Activated CD4-positive, alpha-beta T cell treated with anti-CD3 and anti-CD28 coated beads, Interleukin-2, amount 50 U/mL, for 24 hours (primary cell): Measurements from ENCODE around the gene OR7A17.

Experiments
- DNase-seq, 2 donors: peaks; one replicate each; pipeline ENCODE4 v3.0.0-alpha.2; 2020; ENCODE audit warnings: low read depth in 1 of 2, low spot score in 1 of 2

The OR7A17 gene

DNA sequence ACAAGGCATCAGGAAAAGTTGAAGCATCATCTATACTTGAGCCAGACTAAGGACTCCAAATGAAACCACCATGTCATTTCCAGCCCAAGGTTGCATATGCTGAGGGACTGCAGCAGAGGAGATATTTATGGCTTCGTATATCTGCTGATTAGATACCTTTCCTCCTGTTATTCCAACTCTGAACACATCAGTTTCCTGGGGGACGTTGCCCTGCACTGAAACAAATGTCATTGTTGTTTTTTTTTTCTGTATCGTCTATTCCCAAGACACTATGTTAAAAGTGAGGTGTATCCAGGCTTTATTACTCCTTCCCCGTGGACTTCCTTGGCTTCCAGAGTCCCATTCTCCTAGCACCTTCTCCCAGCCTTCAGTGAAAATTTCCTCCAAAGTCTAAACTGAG lies at the start of gene OR7A17:
Gene OR7A17, minus strand, starts transcription at position 101 of the 400 bp plus-strand sequence. CDS start 4,777 bp downstream, outside the sequence.
- no peak for DNase-seq

DNA sequence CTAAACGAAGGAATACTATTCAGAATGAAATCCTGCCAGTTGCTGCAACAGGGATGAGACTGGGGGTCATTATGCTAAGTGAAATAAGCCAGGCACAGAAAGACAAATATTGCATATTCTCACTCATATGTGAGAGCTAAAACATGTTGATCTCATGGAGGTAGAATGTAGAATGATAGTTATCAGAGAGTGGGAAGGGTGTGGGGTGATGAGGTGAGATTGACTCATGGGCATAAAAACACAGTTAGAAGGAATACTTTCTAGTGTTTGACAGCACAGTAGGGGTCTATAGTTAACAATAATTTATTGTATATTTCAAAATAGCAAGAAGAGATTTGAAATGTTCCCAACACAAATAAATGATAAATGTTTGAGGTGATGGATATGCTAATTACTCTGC lies 47.6 kb upstream of the OR7A17 start:
- DNase-seq: no peak

DNA sequence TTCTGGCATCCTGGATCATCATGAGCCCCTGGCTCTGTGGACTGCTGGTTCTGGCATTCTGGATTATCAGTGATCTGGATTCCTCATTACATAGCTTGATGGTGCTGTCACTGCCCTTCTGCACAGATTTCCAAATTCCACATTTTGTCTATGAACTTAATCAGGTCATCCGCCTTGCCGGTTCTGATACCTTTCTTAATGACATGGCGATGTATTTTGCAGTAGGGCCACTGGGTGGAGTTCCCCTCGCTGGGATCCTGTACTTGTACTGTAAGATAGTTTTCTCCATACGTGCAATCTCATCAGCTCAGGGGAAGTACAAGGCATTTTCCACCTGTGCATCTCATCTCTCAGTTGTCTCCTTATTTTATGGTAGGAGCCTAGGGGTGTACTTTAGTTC lies 30.9 kb upstream of the OR7A17 start:
- no peak for DNase-seq

DNA sequence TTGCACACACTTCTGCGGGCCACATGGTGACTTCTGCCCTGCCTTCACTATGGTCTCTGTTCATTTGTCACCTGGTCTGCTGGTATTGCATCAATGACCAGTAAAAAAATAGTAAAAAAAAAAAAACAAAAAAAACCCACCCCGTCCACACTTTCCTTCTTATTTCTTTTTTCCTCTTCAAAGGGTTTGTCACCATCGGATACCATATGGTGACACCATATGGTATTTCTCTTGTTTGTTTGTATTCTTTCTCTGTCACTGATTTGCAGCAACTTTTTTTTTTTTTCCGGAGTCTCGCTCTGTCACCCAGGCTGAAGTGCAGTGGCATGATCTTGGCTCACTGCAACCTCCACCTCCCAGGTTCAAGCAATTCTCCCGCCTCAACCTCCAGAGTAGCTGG lies 29.2 kb upstream of the OR7A17 start:
- no peak for DNase-seq

DNA sequence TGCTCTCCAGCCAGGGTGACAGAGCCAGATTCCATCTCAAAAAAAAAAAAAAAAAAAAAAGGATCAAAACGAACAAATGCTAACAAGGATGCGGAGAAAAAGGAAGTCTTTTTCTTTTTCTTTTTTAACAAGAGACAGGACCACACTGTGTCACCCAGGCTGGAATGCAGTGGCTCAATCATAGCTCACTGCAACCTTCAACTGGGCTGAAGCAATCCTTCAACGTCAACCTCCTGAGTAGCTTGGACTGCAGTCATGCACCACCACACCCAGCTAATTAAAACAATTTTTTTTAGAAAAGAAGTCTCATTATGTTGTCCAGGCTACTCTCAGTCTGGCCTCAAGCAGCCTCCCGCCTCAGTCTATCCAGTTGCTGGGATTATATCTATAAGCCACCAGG lies 20.8 kb upstream of the OR7A17 start:
- DNase-seq: no peak

DNA sequence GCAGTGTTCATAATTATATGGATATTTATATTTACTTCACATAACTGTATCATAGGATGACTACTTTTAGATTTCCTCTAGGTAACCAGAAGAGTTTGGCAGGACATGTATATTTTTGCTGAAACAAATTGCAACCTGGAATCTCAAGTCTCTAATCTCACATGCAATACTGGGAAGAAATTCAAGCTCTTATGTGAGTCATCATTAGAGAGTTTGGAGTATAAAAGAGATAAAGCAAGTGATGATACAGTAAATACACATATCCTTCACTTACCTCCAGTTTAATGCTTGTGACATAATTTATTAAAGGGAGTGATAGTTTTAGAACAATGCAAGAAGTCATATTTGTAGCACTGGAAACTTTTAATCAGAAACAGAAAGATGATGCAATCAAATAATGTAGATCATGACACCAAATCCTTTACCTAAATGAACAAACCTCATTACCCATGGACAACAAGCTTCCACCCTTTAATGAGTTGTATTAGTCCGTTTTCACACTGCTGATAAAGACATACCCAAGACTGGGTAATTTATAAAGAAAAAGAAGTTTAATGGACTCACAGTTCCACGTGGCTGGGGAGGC lies 15.8 kb upstream of the OR7A17 start:
- no peak for DNase-seq

DNA sequence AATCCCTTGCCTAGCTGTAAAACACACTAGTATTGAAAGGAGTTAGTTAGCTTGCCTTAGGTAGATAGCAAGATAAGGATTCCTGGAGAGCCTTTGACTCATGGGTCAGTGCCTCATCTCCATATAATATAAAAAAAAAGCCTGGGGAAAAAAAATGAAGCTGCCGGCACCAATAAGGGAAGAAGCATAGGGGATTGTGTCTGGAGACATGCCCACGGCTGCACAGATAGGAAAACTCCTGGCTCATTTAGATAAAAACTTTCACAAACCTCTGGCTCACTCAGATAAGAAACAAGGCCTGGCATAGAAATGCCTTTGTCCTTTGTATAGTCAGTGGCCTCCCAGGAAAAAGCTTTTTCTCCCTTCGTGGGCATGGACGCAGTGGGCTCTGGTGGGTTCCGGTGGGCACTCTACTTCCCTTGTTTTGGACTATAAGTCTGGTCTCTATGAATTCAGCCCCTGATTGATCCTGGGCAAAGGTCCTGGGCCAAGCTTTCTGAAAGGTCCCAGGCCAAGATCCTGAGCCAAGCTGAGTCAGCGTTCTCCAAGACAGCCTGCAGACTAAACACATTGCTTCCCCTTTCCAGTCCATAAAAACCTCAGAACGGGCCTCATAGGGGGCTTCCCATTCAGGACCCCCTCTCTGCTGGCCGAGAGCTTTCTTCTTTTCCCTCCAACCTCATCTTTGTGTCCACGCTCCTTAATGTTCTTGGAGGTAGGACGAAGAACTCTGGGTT lies 4.9 kb upstream of the OR7A17 start:
- no peak for DNase-seq

DNA sequence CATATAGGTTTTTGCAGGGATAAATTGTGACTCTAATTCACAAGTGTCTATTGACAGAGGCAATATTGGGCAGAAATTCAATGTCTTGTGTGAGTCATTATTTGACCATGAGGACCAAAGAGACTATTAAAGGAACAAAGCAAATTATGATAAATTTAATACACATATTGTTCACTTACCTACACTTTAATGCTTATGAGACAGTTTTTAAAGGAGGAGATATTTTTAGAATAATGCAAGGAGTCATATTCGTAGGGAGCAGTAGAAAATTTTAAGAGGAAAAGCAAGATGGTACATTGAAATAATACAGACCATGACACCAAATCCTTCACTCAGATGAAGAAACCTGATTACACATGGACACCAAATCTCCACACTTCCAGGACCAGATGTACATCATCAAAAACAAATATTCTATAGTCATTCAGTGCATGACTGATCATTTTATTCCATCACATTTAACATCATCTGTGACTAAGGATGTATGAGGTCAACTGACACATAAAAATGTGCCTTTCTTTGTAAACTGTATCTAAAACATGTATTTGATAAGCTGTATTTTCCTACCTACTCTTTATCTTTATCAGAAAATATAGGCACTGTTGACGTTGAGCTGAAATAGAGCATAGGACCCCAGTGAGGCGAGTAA lies 4.2 kb upstream of the OR7A17 start:
- no peak for DNase-seq

DNA sequence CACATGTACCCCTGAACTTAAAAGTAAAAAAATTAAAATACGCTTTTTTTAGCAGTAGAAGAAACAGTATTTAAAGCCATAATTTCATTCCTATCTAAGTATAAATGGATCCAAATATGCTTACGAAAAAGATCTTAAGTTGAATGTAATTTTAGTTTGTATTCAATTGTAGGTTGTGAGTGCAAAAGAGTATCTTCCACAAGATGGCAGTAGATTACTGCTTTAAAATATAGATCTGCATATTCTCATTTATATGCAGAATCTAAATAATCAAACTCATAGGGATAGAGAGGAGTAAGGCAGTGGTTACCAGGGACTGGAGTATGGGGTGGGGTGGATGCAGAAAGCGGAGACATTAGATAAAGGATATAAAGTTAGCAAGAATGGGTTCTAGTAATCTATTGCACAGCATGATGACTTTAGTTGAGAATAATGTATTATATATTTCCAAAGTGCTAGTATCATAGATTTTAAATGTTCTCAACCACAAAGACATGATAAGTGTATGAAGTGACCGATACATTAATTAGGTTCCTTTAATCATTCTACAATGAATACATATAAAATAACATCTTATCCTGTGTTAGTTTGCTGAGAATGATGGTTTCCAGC lies 14.2 kb downstream of the OR7A17 start:
- DNase-seq: no peak

DNA sequence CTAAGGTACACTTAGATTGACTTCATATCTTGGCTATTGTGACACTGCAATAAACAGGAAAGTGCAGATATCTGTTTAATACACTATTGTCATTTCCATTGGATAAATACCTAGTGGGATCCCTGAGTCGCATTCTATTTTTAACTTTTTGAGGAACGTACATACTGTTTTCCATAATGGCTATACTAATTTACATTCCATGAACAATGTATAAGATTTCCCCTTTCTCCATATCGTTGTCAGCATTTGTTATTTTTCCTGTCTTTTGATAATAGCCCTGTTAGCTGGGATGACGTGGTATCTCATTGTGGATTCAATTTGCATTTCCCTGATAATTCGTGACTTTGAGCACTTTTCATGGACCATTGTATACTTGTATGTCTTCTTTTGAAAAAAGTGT lies 17.4 kb downstream of the OR7A17 start:
- no peak for DNase-seq

DNA sequence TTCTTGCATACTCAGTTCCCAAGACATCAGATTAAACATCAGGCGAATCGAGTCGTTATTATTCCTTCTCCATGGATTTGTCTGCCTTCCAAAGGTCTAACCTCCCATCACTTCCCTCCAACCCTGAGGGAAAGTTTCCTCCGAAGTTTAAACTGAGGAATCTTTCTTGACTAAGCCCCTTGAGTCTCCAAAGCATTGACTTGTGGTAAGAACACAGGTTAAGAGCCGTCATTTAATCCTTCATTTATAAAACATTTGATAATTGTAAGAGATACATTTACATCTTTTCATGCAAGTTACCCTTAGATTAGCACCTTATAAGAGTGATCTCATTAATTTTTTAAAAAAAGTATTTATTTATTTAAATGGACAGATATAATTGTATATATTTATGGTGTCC lies 37.1 kb downstream of the OR7A17 start, which contains the start of gene OR7A10:
Gene OR7A10, minus strand, starts transcription at position 101 of the 400 bp plus-strand sequence. CDS start 7,045 bp downstream, outside the sequence.
- DNase-seq: no peak

DNA sequence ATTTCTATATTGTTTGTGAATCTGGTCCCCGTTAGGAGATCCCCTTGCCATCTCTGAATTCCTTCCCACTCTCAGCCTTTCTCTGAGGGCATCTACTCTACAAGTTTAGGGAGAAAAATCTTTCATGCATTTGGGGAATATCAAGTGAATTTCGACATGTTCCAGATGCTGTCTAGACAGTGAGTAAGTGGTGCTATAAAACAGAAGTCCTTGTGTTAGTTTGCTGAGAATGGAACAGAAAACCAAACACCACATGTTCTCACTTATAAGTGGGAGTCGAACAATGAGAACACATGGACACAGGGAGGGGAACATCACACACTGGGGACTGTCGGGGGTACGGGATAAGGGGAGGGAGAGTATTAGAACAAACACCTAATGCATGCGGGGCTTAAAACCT lies 42.4 kb downstream of the OR7A17 start:
- no peak for DNase-seq

DNA sequence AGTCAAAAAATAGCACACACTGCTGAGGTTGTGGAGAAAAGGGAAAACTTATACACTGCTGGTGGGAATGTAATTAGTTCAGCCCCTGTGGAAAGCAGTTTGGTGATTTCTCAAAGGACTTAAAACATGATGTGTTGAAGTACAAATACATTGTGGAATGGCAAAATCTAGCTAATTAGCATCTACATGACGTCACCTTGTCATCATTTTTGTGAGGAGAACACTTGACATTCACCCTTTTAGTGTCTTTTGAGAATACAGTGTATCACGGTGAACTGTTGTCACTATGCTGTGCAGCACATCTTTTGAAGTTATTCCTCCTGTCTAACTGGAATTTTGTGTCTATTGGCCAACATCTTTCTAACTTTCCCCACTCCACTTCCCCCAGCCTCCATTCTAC lies 42.8 kb downstream of the OR7A17 start:
- no peak for DNase-seq

DNA sequence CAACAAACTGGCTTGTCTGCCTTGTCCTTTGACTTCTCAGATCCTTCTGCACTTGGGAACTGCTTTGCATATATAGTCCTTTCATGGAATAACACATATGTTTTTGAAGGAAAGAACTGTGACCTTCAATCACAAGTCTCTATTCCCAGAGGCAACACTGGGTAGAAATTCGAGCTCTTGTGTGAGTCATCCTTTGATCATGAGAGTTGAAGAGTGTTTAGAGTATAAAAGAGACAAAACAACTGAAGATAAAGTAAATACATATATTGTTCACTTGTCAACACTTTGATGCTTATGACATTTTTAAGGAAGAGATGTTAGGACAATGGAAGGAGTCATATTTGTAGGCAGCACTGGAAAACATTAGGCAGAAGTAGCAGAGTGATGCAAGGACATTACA lies 45.7 kb downstream of the OR7A17 start:
- no peak for DNase-seq

DNA sequence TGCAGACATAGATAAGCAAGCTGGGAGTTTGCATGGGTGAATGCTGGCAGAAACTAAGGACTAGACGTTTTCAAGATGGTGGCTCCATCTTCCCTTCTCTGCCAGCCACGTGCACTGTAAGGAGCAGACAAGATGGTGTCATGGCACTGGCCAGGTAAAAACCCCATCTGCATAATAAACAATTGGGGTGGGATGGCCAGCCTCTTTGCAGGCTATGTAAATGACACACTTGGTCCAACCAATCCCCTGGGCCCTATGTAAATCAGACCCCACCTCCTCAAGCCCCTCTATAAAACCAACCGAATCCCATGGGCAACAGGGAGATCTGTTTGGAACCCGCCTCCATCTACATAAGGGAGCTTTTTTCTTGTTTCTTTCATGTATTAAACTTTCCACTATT lies 48.5 kb downstream of the OR7A17 start:
- no peak for DNase-seq

DNA sequence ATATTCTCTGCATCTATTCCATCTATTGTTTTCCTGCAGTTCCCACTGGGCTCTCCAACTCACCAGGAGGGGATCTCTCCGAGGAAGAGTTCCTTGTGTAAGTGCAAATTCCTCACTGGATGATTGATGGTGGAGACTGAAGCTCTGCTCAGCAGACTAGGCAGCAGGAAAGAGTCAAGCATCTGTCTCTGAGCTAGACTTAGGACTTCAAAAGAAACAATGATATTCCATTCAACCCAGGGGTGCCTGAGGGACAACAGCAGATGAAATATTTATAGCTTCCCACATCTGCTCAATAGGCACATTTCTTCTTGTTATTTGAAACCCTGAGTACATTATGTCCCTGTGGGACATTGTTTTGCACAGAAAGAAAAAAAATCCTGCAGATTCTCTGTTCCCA lies 50.9 kb downstream of the OR7A17 start, which contains the start of the genes OR7A5 and OR7C1:
Gene OR7A5, minus strand, starts transcription at position 175 of the 400 bp plus-strand sequence. CDS start 6,944 bp downstream, outside the sequence.
Gene OR7C1, minus strand, starts transcription at position 175 of the 400 bp plus-strand sequence. CDS start 35,049 bp downstream, outside the sequence.
- DNase-seq: no peak

DNA sequence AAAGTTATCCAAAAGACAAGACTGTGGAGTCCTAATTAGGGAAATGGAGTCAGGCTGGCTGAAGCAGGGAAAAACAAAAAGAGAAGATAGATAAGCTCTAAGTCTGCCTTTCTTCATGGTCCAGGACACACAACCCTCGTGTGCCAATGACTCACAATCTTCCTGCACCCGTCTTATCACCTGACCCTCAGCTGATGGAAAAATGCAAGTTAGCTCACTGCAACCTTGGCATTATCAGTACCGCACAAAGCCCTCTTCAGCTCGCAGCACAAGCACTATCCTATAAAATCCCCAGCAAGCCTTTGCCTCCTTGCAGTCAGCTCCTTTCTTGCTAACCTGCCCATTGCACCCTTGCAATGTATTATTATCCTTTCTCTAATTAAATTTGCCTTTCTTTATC lies 55.2 kb downstream of the OR7A17 start:
- no peak for DNase-seq
